ENCODE results near the gene CTNNA3.

The CTNNA3 gene

DNA sequence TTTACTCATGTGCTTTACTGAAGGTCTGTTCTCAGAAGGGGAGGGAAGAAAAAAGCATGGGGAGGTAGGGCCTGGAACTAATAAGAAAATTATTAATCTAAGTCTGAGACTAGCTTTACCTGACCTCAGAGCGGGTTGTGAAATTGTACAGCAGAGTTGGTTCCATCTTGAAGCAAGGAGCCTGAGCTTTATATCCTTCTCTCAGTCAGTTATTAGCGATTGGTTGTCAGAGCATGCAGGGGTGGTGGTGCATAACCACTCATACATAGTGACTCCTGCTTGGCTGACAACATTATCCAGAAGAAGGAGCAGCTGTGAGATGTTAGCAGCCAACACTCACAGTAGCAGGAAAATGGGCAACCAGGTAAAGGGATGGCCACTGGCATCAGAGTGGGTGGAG is 1746.5 kb downstream of the CTNNA3 start:
- no peaks in the 10 kb centered on the region for H3K27me3 ChIP-seq (ENCODE audit: control insufficient read depth in 1 of 2, insufficient read depth in 2 of 2, low read length in 2 of 2)
- H3K36me3 ChIP-seq (ENCODE audit: control insufficient read depth in 1 of 2, insufficient read depth in 2 of 2, low read length in 2 of 2): no peaks in the 10 kb centered on the region
- H3K9me3 ChIP-seq (ENCODE audit: control insufficient read depth in 1 of 2, low read length in 2 of 2): no peaks in the 10 kb centered on the region
- no peak overlapping the region for H3K27ac ChIP-seq (ENCODE audit: low read depth, low read length)
- no peak overlapping the region for H3K4me3 ChIP-seq (ENCODE audit: low read depth in 1 of 2, low read length in 2 of 2)
- no peak overlapping the region for H3K9ac ChIP-seq (ENCODE audit: low read depth in 1 of 2, low read length in 2 of 2)
- H3K4me1 ChIP-seq (ENCODE audit: control insufficient read depth in 1 of 2, insufficient read depth in 2 of 2, low read length in 2 of 2): no peaks in the 10 kb centered on the region

DNA sequence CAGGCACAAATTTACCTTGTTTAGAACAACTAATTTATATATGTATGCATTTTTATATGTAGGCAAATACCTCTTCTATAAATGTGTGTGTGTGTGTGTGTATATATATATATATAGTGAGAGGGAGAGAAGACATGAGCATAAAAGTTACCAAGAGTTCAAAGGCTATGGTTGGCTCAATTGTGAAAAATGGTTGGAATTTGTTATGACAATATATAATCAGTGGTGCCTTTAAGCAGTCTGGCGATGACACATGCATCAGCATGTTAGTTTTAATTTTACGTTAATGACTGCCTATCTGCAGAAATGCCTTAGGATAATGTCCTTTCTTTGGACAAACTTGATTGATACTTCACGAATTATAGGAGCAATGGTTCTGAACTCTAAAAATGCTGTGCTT is 1750.9 kb downstream of the CTNNA3 start:
- Histone ChIP-seq H3K9me3 (ENCODE audit: control insufficient read depth in 1 of 2, low read length in 2 of 2) (no peaks in the 10 kb centered on the region), H3K4me3 (ENCODE audit: low read depth in 1 of 2, low read length in 2 of 2) (no peak overlapping the region), H3K4me1 (ENCODE audit: control insufficient read depth in 1 of 2, insufficient read depth in 2 of 2, low read length in 2 of 2) (no peaks in the 10 kb centered on the region), H3K27ac (ENCODE audit: low read depth, low read length) (no peak overlapping the region), H3K9ac (ENCODE audit: low read depth in 1 of 2, low read length in 2 of 2) (no peak overlapping the region), H3K27me3 (ENCODE audit: control insufficient read depth in 1 of 2, insufficient read depth in 2 of 2, low read length in 2 of 2) (no peaks in the 10 kb centered on the region), H3K36me3 (ENCODE audit: control insufficient read depth in 1 of 2, insufficient read depth in 2 of 2, low read length in 2 of 2) (no peaks in the 10 kb centered on the region)

DNA sequence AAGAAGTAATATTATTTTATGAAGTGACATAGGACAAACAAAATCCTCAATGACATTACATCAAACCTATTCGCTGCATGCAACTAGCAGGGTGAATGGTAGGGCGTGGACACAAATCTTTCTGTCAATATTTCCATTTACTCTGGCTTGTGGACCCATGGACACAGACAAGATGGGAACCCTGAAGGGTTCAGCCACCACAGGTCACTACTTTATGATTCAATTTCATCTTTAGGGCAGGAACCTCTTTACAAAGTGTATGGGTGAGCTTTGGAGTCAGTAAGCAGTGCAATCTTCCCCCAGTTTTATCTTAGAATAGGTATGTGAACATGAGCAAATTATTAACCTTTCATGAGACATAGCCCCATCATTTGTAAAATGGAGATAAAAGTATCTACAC is 1752.5 kb downstream of the CTNNA3 start:
- Histone ChIP-seq H3K4me1 (ENCODE audit: control insufficient read depth in 1 of 2, insufficient read depth in 2 of 2, low read length in 2 of 2) (no peaks in the 10 kb centered on the region), H3K9me3 (ENCODE audit: control insufficient read depth in 1 of 2, low read length in 2 of 2) (no peaks in the 10 kb centered on the region), H3K36me3 (ENCODE audit: control insufficient read depth in 1 of 2, insufficient read depth in 2 of 2, low read length in 2 of 2) (no peaks in the 10 kb centered on the region), H3K27ac (ENCODE audit: low read depth, low read length) (no peak overlapping the region), H3K4me3 (ENCODE audit: low read depth in 1 of 2, low read length in 2 of 2) (no peak overlapping the region), H3K9ac (ENCODE audit: low read depth in 1 of 2, low read length in 2 of 2) (no peak overlapping the region), H3K27me3 (ENCODE audit: control insufficient read depth in 1 of 2, insufficient read depth in 2 of 2, low read length in 2 of 2) (no peaks in the 10 kb centered on the region)

DNA sequence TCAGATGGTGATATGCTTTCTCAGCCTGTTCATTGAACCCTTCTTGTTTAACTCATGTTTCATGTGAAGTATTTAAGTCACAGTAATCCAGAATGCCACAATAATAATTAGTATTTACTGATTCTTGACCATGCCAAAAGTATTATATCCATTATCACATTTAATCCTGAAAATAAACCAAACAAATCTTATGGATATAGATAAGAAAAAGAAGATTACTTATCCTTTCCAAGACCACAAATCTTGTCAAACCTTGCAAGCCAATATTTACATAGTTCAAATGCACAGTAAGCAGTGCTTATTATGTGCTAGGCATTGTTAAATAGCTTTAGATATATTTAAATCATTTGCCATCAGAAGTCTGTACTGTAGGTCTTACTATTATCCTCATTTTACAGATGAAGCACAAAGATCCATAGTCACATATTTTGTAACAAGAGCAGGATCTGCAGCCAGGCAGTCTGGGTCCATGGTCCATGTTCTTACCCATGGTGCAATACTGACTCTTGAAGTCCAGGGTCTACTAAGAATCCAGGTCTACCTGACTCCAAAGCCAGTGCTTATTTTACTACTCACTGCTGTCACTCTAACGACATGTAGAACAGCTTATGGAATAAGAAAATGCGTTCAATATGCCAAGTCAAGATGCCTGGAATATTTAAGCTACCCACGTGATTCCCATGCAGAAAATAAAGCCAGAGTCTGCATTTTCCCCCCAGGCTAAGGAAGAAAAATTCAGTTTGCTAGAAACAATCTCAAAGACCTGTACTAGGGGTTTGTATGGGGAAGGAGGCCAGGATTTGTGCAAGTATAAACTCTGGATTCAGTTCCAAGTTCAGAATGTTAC is 1755.0 kb downstream of the CTNNA3 start:
- Histone ChIP-seq H3K9me3 (ENCODE audit: control insufficient read depth in 1 of 2, low read length in 2 of 2) (no peaks in the 10 kb centered on the region), H3K36me3 (ENCODE audit: control insufficient read depth in 1 of 2, insufficient read depth in 2 of 2, low read length in 2 of 2) (no peaks in the 10 kb centered on the region), H3K9ac (ENCODE audit: low read depth in 1 of 2, low read length in 2 of 2) (no peak overlapping the region), H3K27ac (ENCODE audit: low read depth, low read length) (no peak overlapping the region), H3K4me3 (ENCODE audit: low read depth in 1 of 2, low read length in 2 of 2) (no peak overlapping the region), H3K4me1 (ENCODE audit: control insufficient read depth in 1 of 2, insufficient read depth in 2 of 2, low read length in 2 of 2) (no peaks in the 10 kb centered on the region), H3K27me3 (ENCODE audit: control insufficient read depth in 1 of 2, insufficient read depth in 2 of 2, low read length in 2 of 2) (no peaks in the 10 kb centered on the region)

DNA sequence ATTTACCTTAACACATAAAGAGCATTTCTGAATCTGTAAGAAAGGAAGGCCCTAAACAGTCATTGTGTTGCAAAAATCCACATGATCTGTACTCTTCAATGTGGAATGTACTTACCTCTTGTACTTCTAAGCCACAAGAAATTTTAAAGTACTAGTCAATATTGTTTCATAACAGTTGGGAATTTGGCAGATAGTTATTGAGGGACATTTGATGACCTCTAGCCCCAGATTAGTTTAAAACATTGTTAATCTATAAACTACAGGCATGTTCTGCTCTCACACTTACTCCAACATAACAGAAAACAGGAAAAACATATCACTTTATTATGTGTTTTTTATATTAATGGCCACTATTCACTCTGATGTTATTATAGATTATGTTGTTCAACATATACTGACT is 1755.9 kb downstream of the CTNNA3 start:
- Histone ChIP-seq H3K27ac (ENCODE audit: low read depth, low read length) (no peak overlapping the region), H3K36me3 (ENCODE audit: control insufficient read depth in 1 of 2, insufficient read depth in 2 of 2, low read length in 2 of 2) (no peaks in the 10 kb centered on the region), H3K4me3 (ENCODE audit: low read depth in 1 of 2, low read length in 2 of 2) (no peak overlapping the region), H3K9me3 (ENCODE audit: control insufficient read depth in 1 of 2, low read length in 2 of 2) (no peaks in the 10 kb centered on the region), H3K9ac (ENCODE audit: low read depth in 1 of 2, low read length in 2 of 2) (no peak overlapping the region), H3K4me1 (ENCODE audit: control insufficient read depth in 1 of 2, insufficient read depth in 2 of 2, low read length in 2 of 2) (no peaks in the 10 kb centered on the region), H3K27me3 (ENCODE audit: control insufficient read depth in 1 of 2, insufficient read depth in 2 of 2, low read length in 2 of 2) (no peaks in the 10 kb centered on the region)

DNA sequence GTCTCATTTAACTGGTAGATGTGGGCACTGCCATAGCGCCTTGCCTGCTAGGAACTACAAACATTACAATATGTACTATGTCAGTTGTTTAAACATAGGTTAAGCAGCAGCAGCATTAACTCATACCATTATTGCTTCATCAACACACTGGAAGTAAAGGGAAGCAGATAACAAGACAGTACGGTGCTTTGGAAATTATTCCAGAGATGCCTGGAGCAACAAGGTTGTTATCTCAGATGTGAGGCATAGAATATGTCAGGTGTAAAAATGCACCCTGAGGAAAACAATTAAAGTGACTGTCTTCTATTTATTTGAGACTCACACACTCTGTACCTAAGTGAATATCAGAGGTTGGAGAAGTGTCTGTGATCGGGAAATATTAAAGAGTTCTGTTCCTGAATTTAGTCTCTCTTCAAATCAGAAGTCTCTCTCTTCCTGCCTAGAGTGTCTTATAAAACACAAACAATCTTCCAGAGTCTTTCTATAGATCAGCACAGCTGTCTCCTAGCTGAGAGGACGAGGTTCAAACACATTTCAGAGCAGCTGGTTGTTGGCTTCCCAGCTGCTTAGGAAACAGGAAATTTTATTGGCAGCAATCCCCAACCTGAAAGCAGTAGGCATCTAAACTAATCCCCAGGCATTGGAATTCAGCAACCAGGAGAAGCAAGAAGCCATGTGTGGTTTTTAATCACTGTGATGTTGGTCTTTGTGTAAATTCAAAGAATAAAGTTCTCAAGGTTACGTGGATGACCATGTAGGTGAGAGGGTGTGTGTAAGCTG is 1764.5 kb downstream of the CTNNA3 start:
- Histone ChIP-seq H3K9ac (ENCODE audit: low read depth in 1 of 2, low read length in 2 of 2) (no peak overlapping the region), H3K36me3 (ENCODE audit: control insufficient read depth in 1 of 2, insufficient read depth in 2 of 2, low read length in 2 of 2) (no peaks in the 10 kb centered on the region), H3K27me3 (ENCODE audit: control insufficient read depth in 1 of 2, insufficient read depth in 2 of 2, low read length in 2 of 2) (no peaks in the 10 kb centered on the region), H3K27ac (ENCODE audit: low read depth, low read length) (no peak overlapping the region), H3K4me1 (ENCODE audit: control insufficient read depth in 1 of 2, insufficient read depth in 2 of 2, low read length in 2 of 2) (no peaks in the 10 kb centered on the region), H3K9me3 (ENCODE audit: control insufficient read depth in 1 of 2, low read length in 2 of 2) (no peaks in the 10 kb centered on the region), H3K4me3 (ENCODE audit: low read depth in 1 of 2, low read length in 2 of 2) (no peak overlapping the region)

DNA sequence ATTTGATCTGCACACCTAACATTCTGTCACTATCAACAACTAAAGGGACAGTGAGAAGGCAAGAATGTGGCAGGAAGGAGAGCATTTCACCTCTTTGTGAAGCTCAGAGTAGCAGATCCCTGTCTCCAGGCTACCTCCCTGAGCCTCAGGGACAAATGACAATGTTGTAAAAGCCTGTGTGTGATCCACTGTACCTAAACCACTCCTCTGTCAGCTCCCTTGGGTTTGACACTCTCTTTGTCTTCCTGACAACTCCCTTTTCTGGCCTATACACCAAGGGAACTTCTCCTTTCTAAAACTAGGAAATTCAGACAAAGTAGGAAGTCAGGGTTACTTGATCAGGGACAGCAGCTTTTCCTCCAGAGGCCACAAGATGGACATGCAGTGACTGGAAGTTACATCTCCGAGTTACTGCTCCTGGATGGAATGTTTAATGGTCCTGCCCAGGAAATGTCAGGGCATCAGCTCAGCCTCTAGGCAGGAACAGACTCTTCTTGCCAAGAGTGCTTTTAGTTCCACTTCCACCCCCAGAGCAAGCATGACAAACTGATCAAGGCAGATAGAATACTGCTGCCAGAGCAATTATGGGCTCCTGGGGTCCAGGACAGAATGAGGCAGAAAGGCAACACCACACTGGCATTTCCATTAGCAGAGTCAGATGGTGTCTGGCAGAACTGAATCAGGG is 1784.7 kb downstream of the CTNNA3 start:
- Histone ChIP-seq H3K9ac (ENCODE audit: low read depth in 1 of 2, low read length in 2 of 2) (no peak overlapping the region), H3K27me3 (ENCODE audit: control insufficient read depth in 1 of 2, insufficient read depth in 2 of 2, low read length in 2 of 2) (no peaks in the 10 kb centered on the region), H3K4me3 (ENCODE audit: low read depth in 1 of 2, low read length in 2 of 2) (no peak overlapping the region), H3K4me1 (ENCODE audit: control insufficient read depth in 1 of 2, insufficient read depth in 2 of 2, low read length in 2 of 2) (no peaks in the 10 kb centered on the region), H3K9me3 (ENCODE audit: control insufficient read depth in 1 of 2, low read length in 2 of 2) (no peaks in the 10 kb centered on the region), H3K27ac (ENCODE audit: low read depth, low read length) (no peak overlapping the region), H3K36me3 (ENCODE audit: control insufficient read depth in 1 of 2, insufficient read depth in 2 of 2, low read length in 2 of 2) (no peaks in the 10 kb centered on the region)

DNA sequence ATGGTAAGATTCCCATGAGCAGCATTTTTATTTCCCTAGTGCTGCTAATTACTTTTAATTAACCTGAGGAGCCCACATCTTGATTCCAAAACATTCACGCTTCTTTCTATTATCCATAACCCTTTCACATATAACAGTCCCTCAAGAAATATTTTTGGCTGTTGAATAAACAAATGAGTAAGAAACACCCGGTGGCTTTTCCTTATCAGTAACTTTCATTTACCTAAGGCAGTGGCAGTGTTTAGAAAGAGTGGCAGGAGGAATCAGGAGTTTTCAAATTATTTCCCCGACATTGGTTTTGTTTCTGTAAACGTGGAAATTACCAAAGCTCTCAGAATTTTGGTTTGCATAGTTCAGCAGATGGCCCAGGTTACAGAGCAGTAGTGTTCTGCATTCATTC is 1785.8 kb downstream of the CTNNA3 start:
- Histone ChIP-seq H3K36me3 (ENCODE audit: control insufficient read depth in 1 of 2, insufficient read depth in 2 of 2, low read length in 2 of 2) (no peaks in the 10 kb centered on the region), H3K27ac (ENCODE audit: low read depth, low read length) (no peak overlapping the region), H3K9me3 (ENCODE audit: control insufficient read depth in 1 of 2, low read length in 2 of 2) (no peaks in the 10 kb centered on the region), H3K27me3 (ENCODE audit: control insufficient read depth in 1 of 2, insufficient read depth in 2 of 2, low read length in 2 of 2) (no peaks in the 10 kb centered on the region), H3K4me1 (ENCODE audit: control insufficient read depth in 1 of 2, insufficient read depth in 2 of 2, low read length in 2 of 2) (no peaks in the 10 kb centered on the region), H3K9ac (ENCODE audit: low read depth in 1 of 2, low read length in 2 of 2) (no peak overlapping the region), H3K4me3 (ENCODE audit: low read depth in 1 of 2, low read length in 2 of 2) (no peak overlapping the region)

DNA sequence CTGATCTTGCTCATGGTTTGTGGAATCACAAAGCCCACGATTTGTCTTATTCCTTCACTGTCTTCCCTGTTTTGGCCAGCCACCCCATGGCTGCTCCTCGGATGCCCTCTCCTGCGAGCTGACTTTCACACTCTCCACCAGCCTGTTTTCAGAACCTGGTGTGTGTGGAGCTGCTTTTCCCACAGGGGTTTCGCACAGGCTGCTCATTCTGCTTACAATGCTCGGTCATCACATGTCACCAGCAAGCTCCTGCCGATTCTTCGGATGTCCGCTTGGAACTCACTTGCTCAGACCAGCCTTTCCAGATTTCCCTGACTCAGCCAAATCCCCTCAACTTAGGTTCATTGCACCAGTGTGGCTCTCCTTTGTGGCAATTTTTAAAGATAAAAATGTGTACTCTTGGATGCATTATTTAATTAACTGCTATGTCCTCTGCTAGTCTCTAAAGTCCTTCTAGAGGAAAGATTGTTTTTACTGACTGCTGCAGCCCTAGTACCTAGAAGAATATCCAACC is 1788.7 kb downstream of the CTNNA3 start:
- H3K27me3 ChIP-seq (ENCODE audit: control insufficient read depth in 1 of 2, insufficient read depth in 2 of 2, low read length in 2 of 2): no peaks in the 10 kb centered on the region

DNA sequence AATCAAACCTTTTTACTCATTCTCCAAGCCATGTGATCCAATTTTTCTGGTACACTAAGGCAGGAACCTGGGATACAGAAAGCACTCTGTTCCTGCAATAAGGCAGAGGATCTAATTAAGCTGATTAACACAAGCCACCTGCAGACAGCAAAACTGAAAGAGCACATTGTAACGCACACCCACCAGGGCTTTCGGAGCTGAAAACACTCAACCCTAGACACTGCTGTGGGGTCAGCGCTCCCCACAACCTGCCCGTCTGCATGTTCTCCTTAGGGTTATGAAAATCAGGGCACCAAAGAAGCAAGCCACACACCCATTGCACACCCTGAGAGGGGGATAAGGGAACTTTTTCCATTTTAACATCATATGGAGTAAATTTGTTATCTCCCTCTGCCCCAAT is 1792.4 kb downstream of the CTNNA3 start:
- Histone ChIP-seq H3K36me3 (ENCODE audit: control insufficient read depth in 1 of 2, insufficient read depth in 2 of 2, low read length in 2 of 2) (no peaks in the 10 kb centered on the region), H3K9ac (ENCODE audit: low read depth in 1 of 2, low read length in 2 of 2) (no peak overlapping the region), H3K4me1 (ENCODE audit: control insufficient read depth in 1 of 2, insufficient read depth in 2 of 2, low read length in 2 of 2) (no peaks in the 10 kb centered on the region), H3K9me3 (ENCODE audit: control insufficient read depth in 1 of 2, low read length in 2 of 2) (no peaks in the 10 kb centered on the region), H3K4me3 (ENCODE audit: low read depth in 1 of 2, low read length in 2 of 2) (no peak overlapping the region), H3K27me3 (ENCODE audit: control insufficient read depth in 1 of 2, insufficient read depth in 2 of 2, low read length in 2 of 2) (no peaks in the 10 kb centered on the region), H3K27ac (ENCODE audit: low read depth, low read length) (no peak overlapping the region)

More for the DNA sequence above, 1788.7 kb downstream of the CTNNA3 start:
- no peaks in the 10 kb centered on the region for H3K4me1 ChIP-seq (ENCODE audit: control insufficient read depth in 1 of 2, insufficient read depth in 2 of 2, low read length in 2 of 2)
- no peaks in the 10 kb centered on the region for H3K9me3 ChIP-seq (ENCODE audit: control insufficient read depth in 1 of 2, low read length in 2 of 2)
- no peak overlapping the region for H3K27ac ChIP-seq (ENCODE audit: low read depth, low read length)
- no peak overlapping the region for H3K4me3 ChIP-seq (ENCODE audit: low read depth in 1 of 2, low read length in 2 of 2)
- no peak overlapping the region for H3K9ac ChIP-seq (ENCODE audit: low read depth in 1 of 2, low read length in 2 of 2)
- no peaks in the 10 kb centered on the region for H3K36me3 ChIP-seq (ENCODE audit: control insufficient read depth in 1 of 2, insufficient read depth in 2 of 2, low read length in 2 of 2)

Data from duodenal mucosa (tissue), 2 donors.